ENCODE measurements around the gene DBET.
"Not testable (repeated sequence)": the region's sequence is repeated elsewhere in the genome, so short reads cannot be mapped to it uniquely, and the experiment has no call there.

DBET gene

GRCh38 chr4:190064342-190064741, at the start of gene DBET:
Gene DBET, plus strand, starts transcription at chr4:190064502.
- DNase-seq: not testable (repeated sequence)

DNA sequence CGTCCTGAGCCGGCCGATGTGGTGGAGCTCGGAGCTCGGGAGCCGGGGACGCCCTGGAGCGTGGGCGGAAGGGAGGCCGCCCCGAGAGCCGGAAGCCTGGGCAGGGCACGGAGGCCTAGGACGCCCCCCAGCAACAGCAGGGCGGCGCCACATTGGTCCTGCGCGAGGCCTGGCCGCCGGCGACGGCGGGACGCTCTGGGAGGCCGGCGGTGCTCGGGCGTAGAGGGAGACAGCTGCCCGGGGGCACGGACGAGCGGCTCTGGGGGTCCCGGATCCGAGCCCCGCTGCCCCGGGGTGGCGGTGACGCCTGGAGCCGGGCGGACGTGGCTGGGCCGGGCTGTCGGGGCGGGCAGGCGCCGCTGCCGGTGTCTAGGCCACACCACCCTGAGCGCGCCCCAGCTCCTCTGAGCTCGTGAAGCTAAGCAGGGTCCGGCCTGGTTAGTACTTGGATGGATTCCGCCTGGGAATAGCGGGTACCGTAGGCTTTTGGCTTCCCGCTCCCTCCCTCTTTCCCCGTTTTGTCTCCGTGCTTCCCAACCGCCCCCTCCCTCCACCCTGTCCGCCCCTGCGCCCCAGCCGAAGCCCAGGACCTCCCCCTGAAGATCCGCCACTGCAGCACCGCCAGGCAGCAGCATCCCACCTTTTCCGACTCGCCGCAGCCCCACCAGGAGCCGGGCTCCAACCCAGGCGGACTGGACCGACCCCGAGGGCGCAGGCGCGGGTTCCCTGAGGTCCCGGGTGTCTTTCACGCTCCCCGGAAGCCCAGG, 49.3 kb upstream of the DBET start:
- no peak for DNase-seq

GRCh38 chr4:190015538-190016368, 48.5 kb upstream of the DBET start:
- DNase-seq: no peak

DNA sequence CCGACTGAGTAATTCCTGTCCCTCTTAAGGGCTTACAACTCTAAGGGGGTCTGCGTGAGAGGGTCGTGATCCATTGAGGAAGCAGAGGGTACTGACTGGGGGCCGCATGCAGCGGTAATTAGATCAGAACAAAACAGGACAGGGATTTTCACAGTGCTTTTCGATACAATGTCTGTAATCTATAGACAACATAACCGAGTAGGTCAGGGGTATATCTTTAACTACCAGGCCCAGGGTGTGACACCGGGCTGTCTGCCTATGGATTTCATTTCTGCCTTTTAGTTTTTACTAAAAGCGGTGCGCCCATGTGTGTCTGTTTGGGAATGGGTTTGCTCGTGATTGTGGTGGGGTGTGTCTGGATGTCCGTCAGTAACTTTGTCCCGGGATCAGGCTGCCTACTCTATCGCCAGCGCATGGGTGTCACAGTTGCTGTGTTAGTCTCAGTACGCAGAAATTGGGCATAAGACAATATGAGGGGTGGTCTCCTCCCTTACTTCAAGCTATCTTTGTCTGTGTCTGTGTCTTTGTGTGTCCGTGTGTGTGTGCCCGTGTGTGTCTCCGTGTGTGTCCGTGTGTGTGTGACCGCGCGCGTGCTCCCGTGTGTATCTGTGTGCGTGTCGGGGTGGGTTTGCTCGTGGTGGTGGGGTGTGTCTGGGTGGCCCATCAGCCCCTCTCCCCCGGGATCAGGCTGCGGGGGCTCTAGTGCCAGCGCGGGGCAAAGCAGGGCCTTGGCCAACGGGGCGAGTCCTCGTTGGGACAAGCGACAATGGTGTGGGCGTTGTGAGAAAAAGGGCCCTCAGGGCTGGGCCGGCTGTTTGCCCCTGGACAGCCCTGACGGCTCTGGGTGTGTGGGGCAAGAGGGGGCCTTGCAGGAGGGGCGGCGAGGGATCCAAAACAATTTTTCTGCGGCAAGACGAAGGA, 47.7 kb upstream of the DBET start:
- no peak for DNase-seq

- DNase-seq: no peak
Observed at GRCh38 chr4:190017357-190018200, 46.7 kb upstream of the DBET start.

DNA sequence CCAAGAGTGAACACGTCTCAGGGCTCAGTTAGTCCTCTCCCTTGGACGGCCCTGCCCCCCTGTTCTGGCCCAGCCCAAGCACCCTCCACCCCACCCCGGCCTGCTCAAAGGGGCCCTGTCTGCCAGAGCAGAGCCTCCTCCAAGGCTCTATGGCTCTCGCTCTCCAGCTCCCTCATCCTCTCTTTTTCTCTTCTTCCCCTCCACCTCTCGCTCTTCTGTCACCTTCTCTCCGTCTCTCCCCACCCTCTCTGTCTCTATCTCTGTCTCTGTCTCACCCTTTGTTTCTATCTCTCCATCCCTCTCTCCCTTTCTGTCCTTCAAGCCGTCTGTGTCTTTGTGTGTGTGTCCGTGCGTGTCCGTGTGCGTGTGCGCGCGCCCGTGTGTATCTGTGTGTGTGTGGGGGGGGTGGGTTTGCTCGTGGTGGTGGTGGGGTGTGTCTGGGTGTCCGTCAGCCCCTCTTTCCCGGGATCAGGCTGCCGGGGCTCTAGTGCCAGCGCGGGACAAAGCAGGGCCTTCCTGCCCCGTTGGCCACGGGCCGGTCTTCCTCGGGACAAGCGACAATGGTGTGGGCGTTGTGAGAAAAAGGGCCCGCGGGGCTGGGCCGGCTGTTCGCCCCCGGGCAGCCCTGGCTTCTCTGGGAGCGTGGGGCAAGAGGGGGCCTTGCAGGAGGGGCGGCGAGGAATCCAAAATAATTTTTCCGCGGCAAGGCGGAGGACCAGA, 45.9 kb upstream of the DBET start:
- no peak for DNase-seq

- DNase-seq: no peak
Observed at GRCh38 chr4:190019023-190019858, 45.1 kb upstream of the DBET start.

GRCh38 chr4:190019859-190020463, 44.3 kb upstream of the DBET start:
- DNase-seq: not testable (repeated sequence)

DNA sequence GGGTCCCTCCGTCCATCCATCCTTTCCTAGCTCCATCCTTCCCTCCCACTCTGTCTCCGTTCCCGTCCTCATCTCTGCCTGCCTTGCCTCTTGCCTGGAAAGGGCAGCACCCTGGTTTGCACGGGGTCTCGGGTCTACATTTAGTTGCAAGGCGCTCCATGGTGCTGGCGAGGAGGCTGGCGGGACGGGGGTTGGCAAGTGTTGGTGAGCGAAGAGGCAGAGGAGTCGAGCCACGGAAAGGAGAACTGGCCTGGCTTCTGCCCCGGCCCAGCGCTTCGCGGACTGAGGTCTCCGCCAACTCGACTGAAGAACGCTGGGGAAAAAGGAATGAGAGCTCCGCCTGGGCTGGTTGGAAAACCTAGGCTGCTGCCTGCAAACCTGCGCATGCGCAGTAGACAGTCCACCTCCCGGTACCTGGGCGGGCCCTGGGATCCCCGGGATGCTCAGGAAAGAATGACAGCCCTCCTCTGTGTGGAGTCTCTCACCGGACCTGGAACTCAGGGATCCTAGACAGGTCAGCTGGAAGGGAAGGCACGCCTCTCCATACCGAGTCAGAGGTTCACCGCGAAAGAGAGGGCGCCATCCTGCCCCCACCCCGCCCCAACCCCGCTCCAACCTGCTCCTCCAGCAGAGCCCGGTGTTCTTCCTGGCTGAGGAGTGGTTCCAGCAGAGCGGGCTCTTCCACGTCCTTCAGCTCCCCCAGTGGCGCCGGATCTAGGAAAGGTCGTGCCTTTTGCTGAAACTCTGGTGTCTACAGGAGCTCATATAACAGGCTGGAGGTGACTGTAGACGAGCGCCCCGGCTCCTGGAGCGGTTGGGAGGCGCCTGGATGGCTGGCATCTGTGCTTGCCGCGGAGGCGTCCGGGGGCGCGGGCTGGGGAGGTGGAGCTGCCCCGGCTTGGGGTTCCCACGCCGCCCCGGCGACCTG, 43.2 kb upstream of the DBET start:
- DNase-seq: peak; percentile 13

GRCh38 chr4:190021973-190022372, 42.3 kb upstream of the DBET start:
- DNase-seq: not testable (repeated sequence)

DNA sequence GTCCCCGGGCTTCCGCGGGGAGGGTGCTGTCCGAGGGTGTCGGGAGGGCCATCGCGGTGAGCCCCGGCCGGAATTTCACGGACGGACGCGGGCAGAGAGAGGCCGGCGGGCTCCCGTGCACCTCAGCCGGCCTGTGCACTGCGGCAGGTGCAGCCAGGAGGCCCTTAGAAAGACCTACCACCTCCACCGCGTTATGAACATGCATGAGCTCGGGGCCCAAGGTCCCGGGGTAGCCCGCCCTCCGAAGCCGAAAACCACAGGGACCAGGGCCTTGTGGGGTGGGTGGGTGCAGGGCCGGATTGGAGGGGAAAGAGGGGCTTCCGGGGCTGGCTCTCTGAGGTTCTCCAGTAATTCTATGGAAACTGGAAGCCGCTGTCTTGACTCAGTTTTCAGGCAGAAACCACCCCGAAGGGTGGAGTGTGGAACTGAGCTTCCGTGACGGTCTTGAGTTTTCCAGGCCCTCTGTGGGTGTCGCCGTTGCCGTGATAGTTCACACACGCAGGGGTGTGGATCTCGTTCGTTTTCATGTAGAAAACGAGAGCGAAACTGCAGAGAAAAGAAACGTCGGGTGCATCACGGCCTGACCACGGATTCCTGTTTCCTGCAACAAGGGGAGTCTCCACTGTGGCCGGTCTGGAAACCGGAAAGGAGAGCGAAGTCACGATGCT, 41.6 kb upstream of the DBET start:
- DNase-seq: not testable (repeated sequence)

DNA sequence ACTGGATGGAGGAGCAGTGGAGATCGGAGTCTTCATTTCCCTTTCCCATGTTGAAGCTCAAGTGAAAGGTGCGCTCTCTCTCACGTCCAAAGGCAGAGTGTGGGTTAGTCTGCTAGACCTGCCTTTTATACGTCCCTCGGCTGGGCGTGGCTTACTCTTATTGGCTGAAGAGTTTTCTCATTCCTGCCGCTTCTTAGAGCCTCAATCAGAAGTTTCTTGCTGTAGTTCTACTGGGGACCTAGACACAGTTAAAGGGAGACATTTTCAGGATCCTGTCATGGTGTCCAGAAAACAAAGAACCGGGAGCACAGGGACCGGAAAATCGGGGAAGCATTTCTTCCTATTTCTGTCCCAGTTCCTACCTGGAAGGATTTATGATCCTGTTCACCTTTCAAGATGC, 37.1 kb upstream of the DBET start, which contains the start of gene FRG2:
FRG2 (minus strand) TSS at position 101 of the 400 bp plus-strand sequence; CDS start at position 49, 52 bp downstream.
- DNase-seq: not testable (repeated sequence)

DNA sequence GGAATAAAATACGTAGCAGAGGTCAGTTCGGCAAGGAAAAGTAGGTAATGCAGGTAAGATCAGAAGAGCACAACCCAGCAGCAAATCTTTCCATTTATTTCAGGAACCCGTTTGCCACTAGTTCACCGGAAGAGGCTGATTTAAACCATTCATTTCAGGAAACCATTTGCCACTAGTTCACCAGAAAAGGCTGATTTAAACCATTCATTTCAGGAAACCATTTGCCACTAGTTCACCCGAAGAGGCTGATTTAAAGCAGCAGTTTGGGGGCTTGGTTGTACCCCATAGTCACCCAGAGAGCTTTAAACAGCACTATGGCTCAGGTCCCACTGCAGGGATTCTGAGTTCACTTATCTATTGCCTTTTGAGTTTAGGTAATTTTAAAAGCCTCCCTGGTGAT, 33.0 kb upstream of the DBET start:
- not testable (repeated sequence) for DNase-seq

DNA sequence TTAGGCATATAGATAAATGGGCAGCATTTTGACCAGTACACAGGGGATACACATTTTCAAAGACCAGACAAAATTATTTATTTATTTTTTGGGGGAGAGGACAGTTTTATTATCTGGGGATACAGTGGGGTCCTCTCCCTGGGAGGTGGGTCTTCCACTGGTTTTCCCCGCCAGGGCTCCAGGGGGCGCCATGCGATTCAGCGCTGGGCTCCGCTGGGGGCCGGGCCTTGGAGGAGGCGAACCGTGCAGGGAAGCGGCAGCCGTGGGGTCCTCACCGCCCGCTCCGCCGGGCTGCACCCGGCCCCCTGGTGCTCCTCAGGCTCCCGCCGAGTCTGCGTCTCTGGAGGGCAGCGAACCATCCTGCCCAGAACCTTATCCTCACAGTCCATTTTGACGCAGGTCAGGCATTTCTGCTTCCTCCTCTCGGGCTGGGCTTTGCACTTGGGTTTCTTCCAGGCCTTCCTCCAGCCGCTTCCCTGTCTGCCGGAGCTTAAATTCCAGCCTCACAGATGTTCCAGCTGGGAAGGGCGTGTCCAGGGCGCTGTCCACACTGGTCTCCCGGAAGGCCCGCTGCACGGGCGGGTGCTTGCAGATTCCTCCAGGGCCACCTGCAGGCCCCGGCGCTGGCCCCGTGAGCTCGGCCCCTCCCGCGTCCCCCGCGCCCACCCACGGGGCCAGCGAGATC, 26.5 kb upstream of the DBET start:
- DNase-seq: not testable (repeated sequence)

DNA sequence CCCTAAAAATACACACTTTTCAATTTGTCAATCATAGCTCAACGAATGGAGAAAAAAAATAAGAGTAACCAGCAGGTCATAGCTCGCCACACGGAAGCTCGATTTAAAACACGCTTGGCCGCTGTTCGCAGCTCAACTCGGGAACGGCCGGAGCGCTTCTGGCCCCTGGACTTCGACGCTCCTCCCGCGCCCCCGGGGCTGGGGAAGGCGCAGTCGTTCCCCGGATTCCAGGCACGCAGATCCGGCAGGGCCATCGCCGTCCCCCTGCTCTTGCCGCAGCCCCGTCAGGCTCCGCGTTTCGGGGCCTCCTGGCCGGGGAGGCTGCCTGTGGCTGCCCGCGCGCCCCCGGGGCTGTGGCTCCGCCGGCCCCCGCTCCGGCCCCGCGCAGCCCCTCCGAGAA, 23.4 kb upstream of the DBET start:
- not testable (repeated sequence) for DNase-seq

DNA sequence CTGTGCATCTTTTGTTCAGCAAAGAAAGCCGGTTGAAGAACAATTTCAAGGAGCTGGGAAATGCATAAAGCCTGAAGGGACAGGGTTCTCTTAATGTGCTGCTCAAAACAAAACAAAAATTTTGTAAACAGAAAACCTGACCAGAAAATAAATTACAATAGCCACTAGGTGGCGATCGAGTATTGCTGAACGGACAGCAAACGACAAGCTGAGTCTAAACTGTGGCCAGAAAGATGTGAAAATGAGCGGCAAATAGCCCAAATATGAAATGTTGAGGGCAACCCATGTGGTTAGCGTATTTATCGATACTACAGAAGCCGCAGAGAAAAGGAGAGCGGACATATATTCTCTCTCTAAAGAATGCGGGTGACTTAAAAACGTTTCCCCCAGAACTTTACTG, 16.7 kb upstream of the DBET start:
- DNase-seq: not testable (repeated sequence)
